Nephron progenitor cell (in vitro differentiated cells): ENCODE data around the gene SSRP1.

Source experiments
- DNase-seq: peaks from one replicate; pipeline ENCODE4 v3.0.0; 2021
- H3K27ac Mint-ChIP-seq: 2 replicates; pipeline ENCODE4 v1.8.0; 2021; ENCODE audit warnings: mild to moderate bottlenecking, moderate library complexity, mixed read lengths
- H3K27me3 Mint-ChIP-seq: 2 replicates; pipeline ENCODE4 v1.8.0; 2021; ENCODE audit warnings: mild to moderate bottlenecking, low read depth, mixed read lengths; ENCODE audit not compliant: poor library complexity
- H3K36me3 Mint-ChIP-seq: 2 replicates; pipeline ENCODE4 v1.8.0; 2021; ENCODE audit warnings: low read depth, mixed read lengths
- H3K4me1 Mint-ChIP-seq: 2 replicates; pipeline ENCODE4 v1.8.0; 2021; ENCODE audit warnings: mixed read lengths
- H3K4me3 Mint-ChIP-seq: 2 replicates; pipeline ENCODE4 v1.8.0; 2021; ENCODE audit warnings: mild to moderate bottlenecking, moderate library complexity, mixed read lengths
- H3K9me3 Mint-ChIP-seq: 2 replicates; pipeline ENCODE4 v1.8.0; 2021; ENCODE audit warnings: mild to moderate bottlenecking, moderate library complexity, mixed read lengths
- TF ChIP-seq, protein P1 (sequence below): fragments of 200-600 bp; sonication (generic); IDR thresholded peaks from 2 replicates; pipeline ENCODE4 v1.5.0; 2021; ENCODE audit warnings: antibody characterized with exemption

SSRP1 gene

GRCh38 chr11:57310091-57310490, 25.6 kb downstream of the SSRP1 start:
- H3K27ac Mint-ChIP-seq, result no peak overlapping the region

DNA sequence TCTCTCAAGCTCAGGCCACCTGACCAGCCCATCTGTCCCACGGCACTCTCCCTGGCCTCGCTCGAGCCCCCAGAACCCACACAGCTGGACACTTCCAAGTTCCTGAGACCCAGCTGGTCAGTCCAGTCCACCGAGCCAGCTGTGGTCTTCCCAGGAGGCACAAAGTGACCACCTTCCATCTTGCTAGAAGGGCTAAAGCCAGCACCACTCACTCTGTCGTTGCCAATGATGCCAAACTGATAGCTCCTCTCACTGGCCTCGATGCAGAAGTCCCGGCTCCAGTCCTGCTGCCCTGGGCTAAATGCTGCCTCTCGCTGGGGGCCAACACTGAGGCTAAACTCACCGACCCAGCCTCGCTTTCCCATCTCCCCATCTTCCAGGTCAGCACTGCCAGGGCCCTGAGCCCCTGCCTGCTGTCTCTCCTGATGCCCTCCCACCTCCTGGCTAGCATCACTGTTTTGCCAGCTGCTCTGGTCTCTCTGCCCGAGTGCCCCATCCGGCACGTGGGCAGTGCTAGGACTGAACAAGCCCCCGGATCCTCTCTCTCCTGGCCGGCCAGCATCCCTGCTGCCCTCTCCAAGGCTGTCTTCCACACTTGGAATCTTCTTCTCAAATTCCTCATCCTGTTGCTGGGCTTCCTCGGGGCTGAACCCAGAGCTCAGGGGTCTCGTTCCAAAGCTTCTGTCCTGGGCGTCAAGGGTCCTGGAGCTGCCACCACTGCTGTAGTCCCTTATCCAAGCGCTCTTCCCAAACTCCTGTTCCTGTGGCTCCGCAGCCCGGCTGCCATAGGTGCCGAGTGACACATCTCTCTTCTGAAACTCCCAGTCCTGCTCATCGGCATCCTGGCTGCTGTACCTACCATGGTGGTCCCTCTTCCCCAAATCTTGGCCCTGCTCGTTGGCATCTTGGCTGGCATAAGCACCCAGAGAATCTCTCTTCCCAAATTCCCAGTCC, 26.3 kb downstream of the SSRP1 start:
- H3K9me3 Mint-ChIP-seq, result no peaks in the 10 kb centered on the region

More at GRCh38 chr11:57310091-57310490, 25.6 kb downstream of the SSRP1 start:
- no peak for DNase-seq
- TF ChIP-seq, protein P1, sequence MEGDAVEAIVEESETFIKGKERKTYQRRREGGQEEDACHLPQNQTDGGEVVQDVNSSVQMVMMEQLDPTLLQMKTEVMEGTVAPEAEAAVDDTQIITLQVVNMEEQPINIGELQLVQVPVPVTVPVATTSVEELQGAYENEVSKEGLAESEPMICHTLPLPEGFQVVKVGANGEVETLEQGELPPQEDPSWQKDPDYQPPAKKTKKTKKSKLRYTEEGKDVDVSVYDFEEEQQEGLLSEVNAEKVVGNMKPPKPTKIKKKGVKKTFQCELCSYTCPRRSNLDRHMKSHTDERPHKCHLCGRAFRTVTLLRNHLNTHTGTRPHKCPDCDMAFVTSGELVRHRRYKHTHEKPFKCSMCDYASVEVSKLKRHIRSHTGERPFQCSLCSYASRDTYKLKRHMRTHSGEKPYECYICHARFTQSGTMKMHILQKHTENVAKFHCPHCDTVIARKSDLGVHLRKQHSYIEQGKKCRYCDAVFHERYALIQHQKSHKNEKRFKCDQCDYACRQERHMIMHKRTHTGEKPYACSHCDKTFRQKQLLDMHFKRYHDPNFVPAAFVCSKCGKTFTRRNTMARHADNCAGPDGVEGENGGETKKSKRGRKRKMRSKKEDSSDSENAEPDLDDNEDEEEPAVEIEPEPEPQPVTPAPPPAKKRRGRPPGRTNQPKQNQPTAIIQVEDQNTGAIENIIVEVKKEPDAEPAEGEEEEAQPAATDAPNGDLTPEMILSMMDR, result no peak
- H3K27me3 Mint-ChIP-seq, result no peaks in the 10 kb centered on the region
- H3K4me3 Mint-ChIP-seq, result peak overlapping the region; percentile 62
- H3K36me3 Mint-ChIP-seq, result peaks cover 47% of the 10 kb centered on the region
- no peaks in the 10 kb centered on the region for H3K9me3 Mint-ChIP-seq
- H3K4me1 Mint-ChIP-seq, result peaks cover 72% of the 10 kb centered on the region

DNA sequence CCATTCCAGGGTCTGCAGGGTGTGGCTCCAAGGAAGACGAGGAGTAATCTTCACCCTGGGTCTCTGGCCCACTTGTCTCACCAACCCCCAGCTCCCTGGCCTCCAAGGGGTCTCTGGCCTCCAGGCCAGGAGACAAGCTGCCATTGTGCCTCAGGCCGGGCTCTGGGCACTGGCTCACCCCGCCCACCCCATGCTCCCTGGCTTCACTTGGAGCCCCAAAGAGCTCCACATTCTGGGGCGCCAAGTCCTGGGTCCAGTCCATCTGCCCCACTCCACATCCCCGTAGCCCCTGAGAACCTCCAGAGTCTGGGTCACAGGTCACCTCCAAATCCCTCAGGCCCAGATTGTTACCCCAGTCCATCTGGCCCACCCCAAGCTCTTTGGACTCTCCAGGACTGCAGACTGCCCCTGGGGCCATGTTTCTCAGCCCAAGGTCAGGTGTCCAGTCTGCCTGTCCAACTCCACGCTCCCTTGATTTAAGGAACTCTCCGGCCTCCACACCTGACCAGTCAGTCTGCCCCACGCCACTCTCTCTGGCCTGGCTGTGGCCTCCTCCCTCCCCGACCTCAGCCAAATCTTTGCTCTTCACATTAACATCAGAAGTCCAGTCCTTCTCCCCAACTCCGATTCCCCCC, 27.1 kb downstream of the SSRP1 start:
- Mint-ChIP-seq H3K4me1 (peaks cover 87% of the 10 kb centered on the region), H3K27ac (no peak overlapping the region), H3K27me3 (no peaks in the 10 kb centered on the region), H3K9me3 (no peaks in the 10 kb centered on the region), H3K36me3 (peaks cover 50% of the 10 kb centered on the region), H3K4me3 (peak overlapping the region; percentile 17)
- TF ChIP-seq, protein P1, result no peak
- no peak for DNase-seq

More for the DNA sequence above, 26.3 kb downstream of the SSRP1 start:
- H3K4me3 Mint-ChIP-seq, result no peak overlapping the region
- TF ChIP-seq, protein P1, result no peak
- no peak for DNase-seq
- H3K36me3 Mint-ChIP-seq, result peaks cover 47% of the 10 kb centered on the region
- H3K27ac Mint-ChIP-seq, result peak overlapping the region; percentile 79
- no peaks in the 10 kb centered on the region for H3K27me3 Mint-ChIP-seq
- peaks cover 79% of the 10 kb centered on the region for H3K4me1 Mint-ChIP-seq

GRCh38 chr11:57307666-57308270, 27.9 kb downstream of the SSRP1 start:
- DNase-seq, result no peak
- Mint-ChIP-seq H3K4me1 (peaks cover 89% of the 10 kb centered on the region), H3K27ac (no peak overlapping the region)

GRCh38 chr11:57306940-57307565, 28.6 kb downstream of the SSRP1 start:
- Mint-ChIP-seq H3K27ac (peak overlapping the region; percentile 51), H3K4me3 (no peak overlapping the region), H3K27me3 (no peaks in the 10 kb centered on the region), H3K9me3 (no peaks in the 10 kb centered on the region), H3K36me3 (peaks cover 59% of the 10 kb centered on the region), H3K4me1 (peaks cover 82% of the 10 kb centered on the region)
- TF ChIP-seq, protein P1, result no peak
- no peak for DNase-seq

More at GRCh38 chr11:57307666-57308270, 27.9 kb downstream of the SSRP1 start:
- TF ChIP-seq, protein P1, result no peak
- H3K9me3 Mint-ChIP-seq, result no peaks in the 10 kb centered on the region
- H3K27me3 Mint-ChIP-seq, result no peaks in the 10 kb centered on the region
- H3K4me3 Mint-ChIP-seq, result no peak overlapping the region
- H3K36me3 Mint-ChIP-seq, result peaks cover 58% of the 10 kb centered on the region
